A673 (cell line): ENCODE measurements around the gene CPTP. TPM values are rescaled to one million over a fixed set of nuclear protein-coding genes. Genes with fewer than 3 reads are reported as not detected.

Source experiments
- BruUV-seq: library from RNA; stranded (reverse); fragments of 400-500 nt; replicated peaks from 2 replicates; lab custom pipeline; 2021; lab: Mats Ljungman, UMichigan
- CTCF ChIA-PET: fragments of 300-600 bp; sonication (Branson Sonifier 250); formaldehyde crosslinking; loops from one replicate; lab custom pipeline; 2022; ENCODE audit warnings: antibody characterized with exemption; lab: Charles Lee
- POLR2A ChIA-PET: fragments of 300-600 bp; sonication (Branson Sonifier 250); formaldehyde crosslinking; loops from one replicate; lab custom pipeline; 2022; ENCODE audit warnings: antibody characterized with exemption; ENCODE audit not compliant: low non-redundant PET; lab: Charles Lee
- DNase-seq: peaks from one replicate; pipeline ENCODE4 v3.0.0-alpha.2; 2015; ENCODE audit warnings: low spot score
- H3K27ac ChIP-seq: fragments of 200-600 bp; sonication (generic); 2 replicates; pipeline ENCODE4 v1.5.1; 2016; ENCODE audit warnings: mixed run types, low read depth, mild to moderate bottlenecking, mixed read lengths, antibody characterized with exemption, low read length; ENCODE audit not compliant: poor library complexity, severe bottlenecking
- H3K27me3 ChIP-seq: fragments of 200-600 bp; sonication (generic); replicated peaks from 2 replicates; pipeline ENCODE4 v1.6.1; 2017; ENCODE audit warnings: mixed run types, low read depth, mild to moderate bottlenecking, mixed read lengths, antibody characterized with exemption, low read length; ENCODE audit not compliant: insufficient read depth, poor library complexity
- H3K36me3 ChIP-seq: fragments of 200-600 bp; sonication (generic); 2 replicates; pipeline ENCODE4 v1.6.1; 2016; ENCODE audit warnings: mixed run types, mild to moderate bottlenecking, mixed read lengths, antibody characterized with exemption, low read length; ENCODE audit not compliant: insufficient read depth, poor library complexity, severe bottlenecking
- H3K4me1 ChIP-seq: fragments of 200-600 bp; sonication (generic); 2 replicates; pipeline ENCODE4 v1.6.1; 2017; ENCODE audit warnings: mixed run types, mild to moderate bottlenecking, mixed read lengths, antibody characterized with exemption, low read length; ENCODE audit not compliant: insufficient read depth, poor library complexity, severe bottlenecking
- H3K4me3 ChIP-seq: fragments of 200-600 bp; sonication (generic); 2 replicates; pipeline ENCODE4 v1.5.1; 2016; ENCODE audit warnings: low read depth, mixed run types, mild to moderate bottlenecking, mixed read lengths, low read length; ENCODE audit not compliant: poor library complexity, severe bottlenecking
- H3K9me3 ChIP-seq: fragments of 200-600 bp; sonication (generic); 2 replicates; pipeline ENCODE4 v1.6.1; 2016; ENCODE audit warnings: mixed run types, low read depth, mild to moderate bottlenecking, mixed read lengths, antibody characterized with exemption, low read length; ENCODE audit not compliant: poor library complexity, severe bottlenecking
- CTCF ChIP-seq: fragments of 300-800, 200-600 bp; sonication (generic); conservative IDR thresholded peaks from 2 replicates; pipeline ENCODE4 v1.5.1; 2017; ENCODE audit warnings: low read depth, mild to moderate bottlenecking, antibody characterized with exemption, low read length, moderate library complexity, mixed read lengths
- EZH2 ChIP-seq: fragments of 200-600 bp; sonication (generic); IDR thresholded peaks from 2 replicates; pipeline ENCODE4 v1.6.1; 2017; ENCODE audit warnings: borderline replicate concordance, low read depth, mild to moderate bottlenecking, mixed read lengths, antibody characterized with exemption, low read length; ENCODE audit not compliant: poor library complexity, severe bottlenecking
- intact Hi-C: fragments of 100-400 bp; cut with micrococcal nuclease; formaldehyde crosslinking; loops from one replicate; pipeline ENCODE4 v1.10.0; 2022; ENCODE audit not compliant: unreplicated experiment
- total RNA-seq: library from RNA; stranded (reverse); gene quantifications from 2 replicates; pipeline ENCODE4 v1.2.3, GENCODE V29; 2021

The CPTP gene
- total RNA-seq, 1 experiment from 2014 or later, result 17.0 TPM

- Histone ChIP-seq H3K27me3 (peaks cover 5% of the 10 kb centered on the region), H3K4me3 (no peak overlapping the region), H3K9me3 (no peaks in the 10 kb centered on the region), H3K36me3 (no peaks in the 10 kb centered on the region), H3K4me1 (peaks cover 3% of the 10 kb centered on the region), H3K27ac (no peak overlapping the region)
- intact Hi-C loops, result no loop called here
- POLR2A ChIA-PET, result no interaction called here
- no peak for DNase-seq
- no TSS peak for BruUV-seq
- TF ChIP-seq EZH2 (no peak), CTCF (no peak)
- CTCF ChIA-PET, result no interaction called here
Measured at GRCh38 chr1:1351511-1352427, 27.2 kb downstream of the CPTP start.

- Histone ChIP-seq H3K27ac (no peak overlapping the region), H3K4me3 (no peak overlapping the region), H3K36me3 (no peaks in the 10 kb centered on the region), H3K9me3 (no peaks in the 10 kb centered on the region), H3K27me3 (peaks cover 5% of the 10 kb centered on the region), H3K4me1 (no peaks in the 10 kb centered on the region)
- TF ChIP-seq EZH2, result no peak
- TF ChIP-seq CTCF, result no peak
- intact Hi-C loops, result no loop called here
- POLR2A ChIA-PET, result no interaction called here
- CTCF ChIA-PET, result no interaction called here
- no peak for DNase-seq
- BruUV-seq, result no TSS peak
Measured at GRCh38 chr1:1352786-1353388, 28.3 kb downstream of the CPTP start.

DNA sequence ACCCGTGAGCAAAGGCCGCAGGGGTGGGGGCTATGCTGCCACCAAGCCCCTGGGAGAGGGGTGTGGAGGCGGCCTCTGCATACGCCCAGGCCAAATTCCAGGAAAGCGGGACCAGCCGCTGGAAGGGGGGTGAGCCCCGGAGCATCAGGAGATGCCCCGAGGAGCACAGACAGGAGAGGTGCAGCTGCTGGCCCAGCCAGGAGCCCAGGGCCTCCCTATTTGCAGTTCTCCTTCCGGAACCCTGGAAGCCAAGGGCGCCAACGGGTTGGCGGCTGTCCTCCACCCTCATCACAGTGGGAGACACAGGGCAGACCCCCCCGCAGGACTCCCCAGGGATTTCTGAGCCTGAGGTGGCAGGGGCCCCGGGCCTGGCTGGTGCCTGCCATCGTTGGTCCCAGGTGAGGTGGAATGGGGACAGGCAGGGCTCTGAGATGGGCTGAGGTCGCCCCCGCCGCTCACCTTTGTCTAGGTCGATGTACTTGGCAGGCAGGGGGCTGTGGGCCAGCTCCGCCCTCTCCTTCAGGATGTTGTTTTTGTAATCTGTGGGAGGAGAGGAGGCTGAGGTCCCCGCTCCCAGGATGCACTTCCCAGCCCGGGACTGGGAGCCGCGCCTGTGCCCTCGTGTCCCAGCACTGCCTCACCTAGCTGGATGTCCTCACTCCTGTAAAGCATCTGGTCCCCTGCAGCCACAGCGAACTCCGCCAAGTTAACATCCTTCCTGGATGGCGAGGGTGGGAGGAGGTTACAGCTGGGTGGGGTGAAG, 29.0 kb downstream of the CPTP start:
- Histone ChIP-seq H3K27ac (no peak overlapping the region), H3K9me3 (no peaks in the 10 kb centered on the region), H3K4me1 (no peaks in the 10 kb centered on the region), H3K27me3 (peaks cover 5% of the 10 kb centered on the region), H3K36me3 (no peaks in the 10 kb centered on the region), H3K4me3 (no peak overlapping the region)
- ChIA-PET CTCF (no interaction called here), POLR2A (no interaction called here)
- no TSS peak for BruUV-seq
- DNase-seq, result no peak
- intact Hi-C loops, result no loop called here
- no peak for TF ChIP-seq EZH2
- no peak for TF ChIP-seq CTCF
